Stimulated activated CD4-positive, alpha-beta T cell treated with anti-CD3 and anti-CD28 coated beads, Interleukin-15, amount 100 ng/mL, for 1 hour (primary cell): ENCODE data around the gene MED13L.

Experiments
- DNase-seq, 2 donors: peaks; one replicate each; pipeline ENCODE4 v3.0.0-alpha.2; 2020; ENCODE audit warnings: low read depth in 1 of 2, low spot score in 1 of 2

The MED13L gene

GRCh38 chr12:116157845-116158267 is 119.6 kb downstream of the MED13L start:
- DNase-seq, result no peak

- no peak for DNase-seq
These were observed 120.9 kb downstream of the MED13L start for GRCh38 chr12:116156614-116157013.

GRCh38 chr12:116155383-116155782 is 122.1 kb downstream of the MED13L start:
- DNase-seq, result no peak

GRCh38 chr12:116153983-116154382 is 123.5 kb downstream of the MED13L start:
- no peak for DNase-seq

- DNase-seq, result no peak
These were observed 124.4 kb downstream of the MED13L start for GRCh38 chr12:116153113-116153512.

GRCh38 chr12:116152268-116152667 is 125.2 kb downstream of the MED13L start:
- no peak for DNase-seq

GRCh38 chr12:116150452-116150851 is 127.0 kb downstream of the MED13L start:
- DNase-seq, result no peak

GRCh38 chr12:116150001-116150400 is 127.5 kb downstream of the MED13L start:
- no peak for DNase-seq

- DNase-seq, result no peak
These were observed 128.6 kb downstream of the MED13L start for GRCh38 chr12:116148844-116149243.

- no peak for DNase-seq
These were observed 131.1 kb downstream of the MED13L start for GRCh38 chr12:116146386-116146785.

- DNase-seq, result no peak
These were observed 132.0 kb downstream of the MED13L start for GRCh38 chr12:116145451-116145850.

- DNase-seq, result no peak
These were observed 133.1 kb downstream of the MED13L start for GRCh38 chr12:116144384-116144783.

- no peak for DNase-seq
These were observed 133.6 kb downstream of the MED13L start for GRCh38 chr12:116143909-116144308.

GRCh38 chr12:116142936-116143898 is 134.3 kb downstream of the MED13L start:
- no peak for DNase-seq

- DNase-seq, result no peak
These were observed 135.7 kb downstream of the MED13L start for GRCh38 chr12:116141833-116142162.

- DNase-seq, result no peak
These were observed 136.2 kb downstream of the MED13L start for GRCh38 chr12:116141110-116141832.

GRCh38 chr12:116140529-116140928 is 137.0 kb downstream of the MED13L start:
- DNase-seq, result no peak

- no peak for DNase-seq
These were observed 138.7 kb downstream of the MED13L start for GRCh38 chr12:116138781-116139180.

GRCh38 chr12:116138364-116138763 is 139.1 kb downstream of the MED13L start:
- no peak for DNase-seq

GRCh38 chr12:116137318-116137717 is 140.2 kb downstream of the MED13L start:
- DNase-seq, result no peak

- DNase-seq, result no peak
These were observed 141.2 kb downstream of the MED13L start for GRCh38 chr12:116136340-116136739.

- no peak for DNase-seq
These were observed 142.1 kb downstream of the MED13L start for GRCh38 chr12:116135209-116135930.
